Hypothalamus (tissue), 51 donors: ENCODE measurements around the gene OOSP2.

Experiments used
- DNase-seq, 51 donors: peaks; one replicate each; lab custom pipeline; 2025; lab: John Stamatoyannopoulos, UW

The OOSP2 gene

DNA sequence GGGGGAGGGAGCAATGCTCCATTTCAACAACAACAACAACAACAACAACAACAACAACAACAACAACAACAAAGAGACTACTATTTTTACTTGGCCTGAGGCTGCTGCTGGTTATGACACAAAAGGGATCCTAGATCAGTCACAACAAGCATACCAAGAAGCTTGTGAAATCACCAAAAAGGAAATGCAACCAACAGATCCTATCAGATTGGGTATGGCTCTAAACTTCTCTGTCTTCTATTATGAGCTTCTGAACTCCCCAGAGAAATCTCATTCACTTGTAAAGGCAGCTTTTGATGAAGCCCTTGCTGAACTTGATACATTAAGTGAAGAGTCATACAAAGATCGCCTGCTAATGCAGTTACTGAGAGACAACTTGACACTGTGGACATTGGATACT is 37.8 kb downstream of the OOSP2 start:
- no peak for DNase-seq

- no peak for DNase-seq
These were observed 38.5 kb downstream of the OOSP2 start for GRCh38 chr11:60078745-60079144.

GRCh38 chr11:60080535-60080934 is 40.3 kb downstream of the OOSP2 start:
- no peak for DNase-seq

DNA sequence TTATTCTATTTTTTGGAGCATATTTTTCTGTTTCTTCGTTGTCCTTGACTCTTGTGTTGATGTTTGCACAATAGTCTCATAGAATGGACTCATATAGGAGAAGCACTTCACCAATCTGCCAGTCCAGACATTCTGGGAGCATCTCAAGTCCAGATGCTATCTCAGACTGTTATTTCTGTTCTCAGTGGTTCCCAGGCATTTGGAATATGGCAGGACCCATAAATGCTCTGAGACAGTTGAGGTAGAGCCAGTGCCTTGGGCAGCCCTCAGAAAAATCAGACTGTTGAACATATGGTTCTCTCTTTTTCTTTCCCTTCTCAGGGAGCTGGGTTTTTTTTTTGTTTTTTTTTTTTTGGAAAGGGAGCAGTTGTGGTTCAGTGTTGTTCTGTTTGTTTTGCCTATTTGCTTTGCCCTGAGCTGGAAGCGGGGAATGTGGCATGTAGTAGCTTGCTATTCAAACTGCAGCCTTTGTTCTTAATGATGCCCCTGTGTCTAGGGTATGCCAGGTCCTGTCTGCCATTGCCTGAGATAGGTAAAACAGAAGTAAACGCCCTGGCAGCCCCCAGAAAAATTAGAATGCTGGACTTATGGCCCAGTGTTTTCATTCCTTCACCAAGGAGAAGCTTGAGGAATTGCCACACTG is 44.5 kb downstream of the OOSP2 start:
- no peak for DNase-seq

DNA sequence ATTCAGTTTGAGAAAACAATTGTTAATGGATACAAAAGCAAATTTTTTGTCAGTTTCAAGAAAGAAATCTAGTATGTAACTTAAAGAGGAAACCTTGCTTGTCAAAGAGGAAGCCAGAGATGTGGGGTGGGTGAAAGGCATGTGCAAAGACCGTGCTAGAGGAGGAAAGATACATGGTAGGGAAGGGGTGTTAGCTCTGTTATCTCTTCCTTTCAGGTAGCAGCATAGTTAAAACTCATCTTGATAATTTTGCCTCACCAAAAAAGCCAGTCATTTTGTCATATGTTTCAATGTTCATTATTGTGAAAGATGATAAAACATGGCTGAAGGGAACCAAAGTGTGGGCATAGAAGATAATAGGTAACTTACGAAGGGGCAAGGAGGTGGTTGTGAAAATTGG is 45.7 kb downstream of the OOSP2 start:
- DNase-seq: no peak

DNA sequence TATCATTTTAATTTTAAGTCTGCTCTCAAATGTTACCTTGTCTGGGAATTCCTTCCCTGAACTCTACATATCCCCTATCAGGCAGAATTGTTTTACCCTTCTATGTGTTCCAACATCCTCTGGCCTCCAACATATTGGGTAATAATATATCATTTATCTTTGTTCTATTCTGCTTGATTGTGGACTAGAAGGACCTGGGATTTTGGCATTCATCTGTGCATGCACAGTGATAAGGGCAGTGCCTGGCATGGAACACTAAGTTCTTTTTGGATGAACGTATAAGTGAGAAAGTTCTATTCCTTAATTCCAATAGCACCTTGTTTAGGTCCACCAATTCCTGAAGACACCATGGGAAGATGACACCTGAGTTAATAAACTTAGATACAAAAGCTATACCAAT is 47.0 kb downstream of the OOSP2 start:
- DNase-seq: no peak

DNA sequence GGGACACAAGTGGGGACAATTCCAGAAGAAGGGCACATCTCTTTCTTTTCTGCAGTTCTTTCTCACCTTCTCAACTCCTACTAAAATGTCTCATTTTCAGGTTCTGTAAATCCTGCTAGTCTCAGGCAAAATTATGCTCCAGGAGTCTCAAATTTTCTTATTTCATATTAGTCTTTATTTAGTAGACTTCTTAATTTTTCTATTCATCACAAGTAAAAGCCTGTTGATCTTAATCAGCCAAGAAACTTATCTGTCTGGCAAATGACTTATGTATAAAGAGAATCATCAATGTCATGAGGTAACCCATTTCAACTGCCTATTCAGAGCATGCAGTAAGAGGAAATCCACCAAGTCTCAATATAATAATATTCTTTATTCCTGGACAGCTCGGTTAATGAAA is 48.2 kb downstream of the OOSP2 start, which contains the start of gene MS4A2:
MS4A2 (plus strand) TSS at position 301 of the 400 bp plus-strand sequence. CDS start 102 bp downstream, outside the sequence.
- no peak for DNase-seq

GRCh38 chr11:60095477-60096120 is 55.4 kb downstream of the OOSP2 start:
- DNase-seq: no peak

DNA sequence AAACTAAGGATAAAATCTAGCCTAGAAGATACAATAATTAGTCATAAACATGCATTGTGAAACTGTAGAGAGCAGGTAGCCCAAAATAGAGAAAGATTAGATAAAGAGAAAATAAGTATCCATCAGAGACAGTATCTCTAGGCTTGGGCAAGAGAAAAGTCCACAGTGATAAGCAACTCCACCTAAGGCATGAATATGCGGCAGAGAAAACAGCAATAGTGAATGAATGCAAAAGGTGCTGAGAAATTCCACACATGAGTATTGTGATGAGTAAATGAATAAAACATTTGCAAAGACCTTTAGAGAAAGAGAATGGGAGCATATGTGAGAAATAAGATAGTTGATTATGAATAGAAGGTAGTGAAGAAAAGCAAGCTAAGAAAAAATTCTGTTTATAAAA is 57.0 kb downstream of the OOSP2 start:
- no peak for DNase-seq
